Mammary epithelial cell (primary cell): Measurements from ENCODE around the gene PLA2G2A.

ENCODE experiments used
- EZH2 ChIP-seq: IDR thresholded peaks from 2 replicates; pipeline ENCODE4 v1.6.1; 2012; ENCODE audit warnings: low read length, inconsistent platforms, borderline replicate concordance
- TF ChIP-seq, protein P1 (sequence below), 2 donors: IDR thresholded peaks in 1 of 2; conservative IDR thresholded peaks in 1 of 2; 2 replicates each; pipeline ENCODE4 v1.5.1; 2011 to 2012; ENCODE audit warnings: inconsistent platforms in 2 of 2, low read length in 2 of 2, mild to moderate bottlenecking in 2 of 2, control low read depth in 1 of 2, low read depth in 1 of 2; ENCODE audit not compliant: insufficient read depth in 1 of 2; ENCODE audit errors: extremely low read depth in 1 of 2

DNA sequence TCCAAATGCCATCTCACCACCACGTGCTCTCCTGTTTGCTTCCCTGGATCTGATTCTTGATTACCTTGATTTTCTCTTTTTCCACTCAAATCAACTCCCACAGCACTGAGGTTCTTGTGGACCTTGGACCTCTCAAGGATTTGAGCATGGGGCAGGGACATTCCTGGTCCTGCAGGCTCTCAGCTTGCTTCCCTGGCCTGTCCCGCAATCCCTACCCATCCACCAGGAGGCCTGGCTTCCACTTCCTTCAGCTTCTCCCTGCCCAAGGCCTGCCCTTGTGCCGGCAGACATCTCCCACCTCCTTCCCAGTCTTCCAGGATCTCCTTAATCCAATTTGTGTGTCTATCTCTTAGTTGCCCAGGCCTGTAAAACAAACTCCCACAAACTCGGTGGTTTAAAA, 21.6 kb downstream of the PLA2G2A start:
- TF ChIP-seq, protein P1, sequence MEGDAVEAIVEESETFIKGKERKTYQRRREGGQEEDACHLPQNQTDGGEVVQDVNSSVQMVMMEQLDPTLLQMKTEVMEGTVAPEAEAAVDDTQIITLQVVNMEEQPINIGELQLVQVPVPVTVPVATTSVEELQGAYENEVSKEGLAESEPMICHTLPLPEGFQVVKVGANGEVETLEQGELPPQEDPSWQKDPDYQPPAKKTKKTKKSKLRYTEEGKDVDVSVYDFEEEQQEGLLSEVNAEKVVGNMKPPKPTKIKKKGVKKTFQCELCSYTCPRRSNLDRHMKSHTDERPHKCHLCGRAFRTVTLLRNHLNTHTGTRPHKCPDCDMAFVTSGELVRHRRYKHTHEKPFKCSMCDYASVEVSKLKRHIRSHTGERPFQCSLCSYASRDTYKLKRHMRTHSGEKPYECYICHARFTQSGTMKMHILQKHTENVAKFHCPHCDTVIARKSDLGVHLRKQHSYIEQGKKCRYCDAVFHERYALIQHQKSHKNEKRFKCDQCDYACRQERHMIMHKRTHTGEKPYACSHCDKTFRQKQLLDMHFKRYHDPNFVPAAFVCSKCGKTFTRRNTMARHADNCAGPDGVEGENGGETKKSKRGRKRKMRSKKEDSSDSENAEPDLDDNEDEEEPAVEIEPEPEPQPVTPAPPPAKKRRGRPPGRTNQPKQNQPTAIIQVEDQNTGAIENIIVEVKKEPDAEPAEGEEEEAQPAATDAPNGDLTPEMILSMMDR (conservative IDR thresholded peaks at IDR 0.05 in 1 of 2, IDR thresholded peaks at IDR 0.05 in 1 of 2; ENCODE audit: extremely low read depth in 1 of 2, insufficient read depth in 1 of 2, low read depth in 1 of 2, low read length in 2 of 2): no peak
- no peak for TF ChIP-seq EZH2
